HEK293 (cell line): ENCODE results near the gene PDE6B.
A peak's percentile ranks its signal among the peaks of the same experiment; 100 is the strongest.

Source experiments
- ZNF155 ChIP-seq: fragments of 450-650 bp; formaldehyde crosslinking; IDR thresholded peaks from 2 replicates; pipeline ENCODE4 v1.5.1; 2016; ENCODE audit warnings: missing biosample characterization, missing genetic modification characterization
- ZNF548 ChIP-seq: fragments of 450-650 bp; formaldehyde crosslinking; IDR thresholded peaks from 2 replicates; pipeline ENCODE4 v1.5.1; 2016; ENCODE audit warnings: missing biosample characterization, missing genetic modification characterization
- ZNF549 ChIP-seq: fragments of 450-650 bp; IDR thresholded peaks from 2 replicates; pipeline ENCODE4 v1.5.1; 2018; ENCODE audit warnings: missing biosample characterization, missing genetic modification characterization, mild to moderate bottlenecking, inconsistent platforms, moderate library complexity
- ZNF830 ChIP-seq: fragments of 450-650 bp; IDR thresholded peaks from 2 replicates; pipeline ENCODE4 v1.5.0; 2018; ENCODE audit warnings: missing biosample characterization, missing genetic modification characterization, low read depth, mild to moderate bottlenecking, moderate library complexity
- TF ChIP-seq, protein P1 (sequence below): fragments of 450-650 bp; formaldehyde crosslinking; IDR thresholded peaks from 2 replicates; pipeline ENCODE4 v1.5.1; 2016; ENCODE audit warnings: missing biosample characterization, missing genetic modification characterization
- TF ChIP-seq, protein P2 (sequence below): fragments of 450-650 bp; formaldehyde crosslinking; IDR thresholded peaks from 2 replicates; pipeline ENCODE4 v1.5.1; 2016; ENCODE audit warnings: missing biosample characterization, missing genetic modification characterization

DNA sequence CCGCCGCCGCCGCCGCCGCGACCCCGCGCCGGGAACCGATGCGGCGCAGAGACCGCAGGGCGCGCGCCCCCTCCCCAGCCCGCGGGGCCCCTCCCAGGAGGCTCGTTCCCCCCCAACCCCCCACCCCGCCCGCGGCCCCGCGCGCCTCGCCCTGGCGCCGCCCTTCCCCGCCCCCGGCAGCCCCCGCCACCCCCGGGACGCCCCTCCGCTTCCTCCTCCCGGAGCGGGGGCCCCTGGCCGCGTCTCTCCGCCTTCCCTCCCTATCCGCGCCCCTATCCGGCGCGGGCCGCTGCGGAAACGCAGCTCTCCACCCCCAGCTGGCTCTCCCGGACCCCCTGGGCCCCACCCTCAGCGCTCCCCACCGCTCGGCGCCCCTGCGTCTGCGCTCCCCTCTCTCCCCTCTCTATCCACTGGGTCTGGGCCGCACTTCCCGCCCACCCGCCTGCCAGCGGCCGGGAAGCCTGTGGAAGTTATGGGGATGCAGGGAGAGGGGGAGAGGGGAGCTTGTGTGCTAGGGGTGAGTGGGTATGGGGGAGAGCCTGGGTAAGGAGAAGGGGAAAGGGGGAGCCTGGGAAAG, 49.0 kb upstream of the PDE6B start, which contains the start of gene TMEM271:
- TF ChIP-seq ZNF830 (tag by site-specific recombination) (no peak), ZNF155 (tag by site-specific recombination) (no peak), ZNF549 (tag by site-specific recombination) (no peak), ZNF548 (tag by site-specific recombination) (no peak)
- TF ChIP-seq, protein P1, sequence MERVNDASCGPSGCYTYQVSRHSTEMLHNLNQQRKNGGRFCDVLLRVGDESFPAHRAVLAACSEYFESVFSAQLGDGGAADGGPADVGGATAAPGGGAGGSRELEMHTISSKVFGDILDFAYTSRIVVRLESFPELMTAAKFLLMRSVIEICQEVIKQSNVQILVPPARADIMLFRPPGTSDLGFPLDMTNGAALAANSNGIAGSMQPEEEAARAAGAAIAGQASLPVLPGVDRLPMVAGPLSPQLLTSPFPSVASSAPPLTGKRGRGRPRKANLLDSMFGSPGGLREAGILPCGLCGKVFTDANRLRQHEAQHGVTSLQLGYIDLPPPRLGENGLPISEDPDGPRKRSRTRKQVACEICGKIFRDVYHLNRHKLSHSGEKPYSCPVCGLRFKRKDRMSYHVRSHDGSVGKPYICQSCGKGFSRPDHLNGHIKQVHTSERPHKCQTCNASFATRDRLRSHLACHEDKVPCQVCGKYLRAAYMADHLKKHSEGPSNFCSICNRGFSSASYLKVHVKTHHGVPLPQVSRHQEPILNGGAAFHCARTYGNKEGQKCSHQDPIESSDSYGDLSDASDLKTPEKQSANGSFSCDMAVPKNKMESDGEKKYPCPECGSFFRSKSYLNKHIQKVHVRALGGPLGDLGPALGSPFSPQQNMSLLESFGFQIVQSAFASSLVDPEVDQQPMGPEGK (tag by site-specific recombination), result peak; percentile 67
- TF ChIP-seq, protein P2, sequence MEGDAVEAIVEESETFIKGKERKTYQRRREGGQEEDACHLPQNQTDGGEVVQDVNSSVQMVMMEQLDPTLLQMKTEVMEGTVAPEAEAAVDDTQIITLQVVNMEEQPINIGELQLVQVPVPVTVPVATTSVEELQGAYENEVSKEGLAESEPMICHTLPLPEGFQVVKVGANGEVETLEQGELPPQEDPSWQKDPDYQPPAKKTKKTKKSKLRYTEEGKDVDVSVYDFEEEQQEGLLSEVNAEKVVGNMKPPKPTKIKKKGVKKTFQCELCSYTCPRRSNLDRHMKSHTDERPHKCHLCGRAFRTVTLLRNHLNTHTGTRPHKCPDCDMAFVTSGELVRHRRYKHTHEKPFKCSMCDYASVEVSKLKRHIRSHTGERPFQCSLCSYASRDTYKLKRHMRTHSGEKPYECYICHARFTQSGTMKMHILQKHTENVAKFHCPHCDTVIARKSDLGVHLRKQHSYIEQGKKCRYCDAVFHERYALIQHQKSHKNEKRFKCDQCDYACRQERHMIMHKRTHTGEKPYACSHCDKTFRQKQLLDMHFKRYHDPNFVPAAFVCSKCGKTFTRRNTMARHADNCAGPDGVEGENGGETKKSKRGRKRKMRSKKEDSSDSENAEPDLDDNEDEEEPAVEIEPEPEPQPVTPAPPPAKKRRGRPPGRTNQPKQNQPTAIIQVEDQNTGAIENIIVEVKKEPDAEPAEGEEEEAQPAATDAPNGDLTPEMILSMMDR (tag by site-specific recombination), result no peak
